SU-DHL-6 (cell line): ENCODE data around the gene WASL.

Experiments
- CTCF ChIP-seq: fragments of 200-600 bp; sonication (generic); IDR thresholded peaks from one replicate; pipeline ENCODE4 v1.5.1; 2017; ENCODE audit warnings: antibody characterized with exemption, mild to moderate bottlenecking, low read length, moderate library complexity; ENCODE audit not compliant: insufficient read depth, poor library complexity, severe bottlenecking
- EZH2phosphoT487 ChIP-seq: fragments of 200-600 bp; sonication (generic), shearing (Covaris generic); conservative IDR thresholded peaks from 2 replicates; pipeline ENCODE4 v1.6.1; 2018; ENCODE audit warnings: mild to moderate bottlenecking, antibody characterized with exemption, low read length, moderate library complexity, mixed read lengths

GRCh38 chr7:123746055-123746454, 2.7 kb downstream of the WASL start:
- TF ChIP-seq CTCF (no peak), EZH2phosphoT487 (no peak)
